Mammary epithelial cell (primary cell): Measurements from ENCODE around the gene CDC42EP5.

Source experiments
- EZH2 ChIP-seq: IDR thresholded peaks from 2 replicates; pipeline ENCODE4 v1.6.1; 2012; ENCODE audit warnings: low read length, inconsistent platforms, borderline replicate concordance
- TF ChIP-seq, protein P1 (sequence below), 2 donors: IDR thresholded peaks in 1 of 2; conservative IDR thresholded peaks in 1 of 2; 2 replicates each; pipeline ENCODE4 v1.5.1; 2011 to 2012; ENCODE audit warnings: inconsistent platforms in 2 of 2, low read length in 2 of 2, mild to moderate bottlenecking in 2 of 2, control low read depth in 1 of 2, low read depth in 1 of 2; ENCODE audit not compliant: insufficient read depth in 1 of 2; ENCODE audit errors: extremely low read depth in 1 of 2

DNA sequence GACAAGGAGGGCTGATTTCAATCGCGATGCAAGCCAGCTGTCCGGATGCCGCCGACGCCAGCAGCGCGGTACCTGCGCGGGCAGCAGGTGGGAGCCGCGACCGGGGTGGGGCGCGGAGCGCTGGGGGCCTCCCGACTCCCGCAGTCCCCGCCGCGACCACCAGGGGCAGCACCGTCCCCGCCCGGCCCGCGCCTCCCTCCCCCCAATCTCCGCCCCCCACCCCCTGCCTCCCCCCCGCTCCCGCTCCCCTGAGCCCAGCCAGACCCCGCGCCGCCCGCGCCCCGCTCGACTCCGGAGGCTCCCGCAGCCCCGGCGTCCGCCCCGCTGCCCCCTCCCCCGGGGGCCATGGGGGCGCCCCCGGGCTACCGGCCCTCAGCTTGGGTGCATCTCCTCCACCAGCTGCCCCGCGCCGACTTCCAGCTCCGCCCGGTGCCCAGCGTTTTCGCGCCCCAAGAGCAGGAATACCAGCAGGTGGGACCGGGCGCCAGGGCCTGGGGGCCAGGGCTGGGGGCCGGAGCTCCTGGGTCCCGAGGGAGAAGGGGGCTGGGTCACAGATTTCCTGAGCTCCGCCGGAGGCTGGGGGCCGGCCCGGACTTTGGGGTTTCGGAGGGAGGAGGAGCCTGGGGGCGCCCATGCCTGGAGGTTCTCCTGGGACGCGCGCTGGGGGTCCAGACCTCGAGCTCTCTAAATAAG is 57.7 kb downstream of the CDC42EP5 start, which contains the start of gene TTYH1:
- TF ChIP-seq, protein P1, sequence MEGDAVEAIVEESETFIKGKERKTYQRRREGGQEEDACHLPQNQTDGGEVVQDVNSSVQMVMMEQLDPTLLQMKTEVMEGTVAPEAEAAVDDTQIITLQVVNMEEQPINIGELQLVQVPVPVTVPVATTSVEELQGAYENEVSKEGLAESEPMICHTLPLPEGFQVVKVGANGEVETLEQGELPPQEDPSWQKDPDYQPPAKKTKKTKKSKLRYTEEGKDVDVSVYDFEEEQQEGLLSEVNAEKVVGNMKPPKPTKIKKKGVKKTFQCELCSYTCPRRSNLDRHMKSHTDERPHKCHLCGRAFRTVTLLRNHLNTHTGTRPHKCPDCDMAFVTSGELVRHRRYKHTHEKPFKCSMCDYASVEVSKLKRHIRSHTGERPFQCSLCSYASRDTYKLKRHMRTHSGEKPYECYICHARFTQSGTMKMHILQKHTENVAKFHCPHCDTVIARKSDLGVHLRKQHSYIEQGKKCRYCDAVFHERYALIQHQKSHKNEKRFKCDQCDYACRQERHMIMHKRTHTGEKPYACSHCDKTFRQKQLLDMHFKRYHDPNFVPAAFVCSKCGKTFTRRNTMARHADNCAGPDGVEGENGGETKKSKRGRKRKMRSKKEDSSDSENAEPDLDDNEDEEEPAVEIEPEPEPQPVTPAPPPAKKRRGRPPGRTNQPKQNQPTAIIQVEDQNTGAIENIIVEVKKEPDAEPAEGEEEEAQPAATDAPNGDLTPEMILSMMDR (conservative IDR thresholded peaks at IDR 0.05 in 1 of 2, IDR thresholded peaks at IDR 0.05 in 1 of 2; ENCODE audit: extremely low read depth in 1 of 2, insufficient read depth in 1 of 2, low read depth in 1 of 2, low read length in 2 of 2), result peak in 1 of 2 donors; percentile 8
- TF ChIP-seq EZH2, result no peak
